HG03045 (cell line): Measurements from ENCODE around the gene DNMT3A.
"Not testable (repeated sequence)": the region's sequence is repeated elsewhere in the genome, so short reads cannot be mapped to it uniquely, and the experiment has no call there.

Source experiments
- ATAC-seq: cut with Tn5 transposase; IDR thresholded peaks from one replicate; pipeline ENCODE4 v1.9.1; 2021; ENCODE audit warnings: mild to moderate bottlenecking, moderate library complexity; ENCODE audit not compliant: unreplicated experiment

DNMT3A gene

DNA sequence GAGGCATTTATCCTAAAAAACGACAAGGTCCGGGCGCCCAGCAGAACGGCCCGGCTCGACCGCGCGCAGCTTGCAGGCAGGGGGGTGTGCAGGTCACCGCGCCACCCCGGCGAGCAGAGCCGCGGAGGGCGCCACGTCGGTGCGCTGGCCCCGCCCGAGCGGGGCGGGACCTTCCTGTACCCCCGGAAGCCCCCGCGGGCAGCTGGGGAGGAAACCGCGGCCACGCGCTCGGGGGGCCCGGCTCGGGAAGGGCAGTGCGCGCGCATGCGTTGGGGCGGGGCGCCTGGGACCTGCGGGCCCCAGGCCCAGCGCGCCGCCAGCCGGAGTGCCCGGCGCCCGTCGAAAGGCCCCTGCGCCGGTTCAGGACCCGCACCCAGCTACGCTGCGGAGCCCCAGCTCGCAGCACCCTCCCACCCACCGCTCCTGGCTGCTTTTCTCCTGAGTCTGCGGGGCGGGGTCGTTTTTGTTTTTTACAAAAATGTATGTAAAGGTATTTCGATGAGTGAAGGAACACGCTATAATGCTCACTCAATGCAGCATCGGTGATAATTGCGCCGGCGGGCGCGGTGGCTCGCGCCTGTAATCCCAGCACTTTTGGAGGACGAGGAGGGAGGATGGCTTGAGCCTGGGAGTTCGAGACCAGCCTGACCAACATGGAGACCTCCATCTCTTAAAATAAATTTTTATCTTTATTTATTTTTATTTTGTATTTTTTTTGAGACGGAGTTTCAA, 125.6 kb downstream of the DNMT3A start:
- peak; percentile 73 for ATAC-seq

DNA sequence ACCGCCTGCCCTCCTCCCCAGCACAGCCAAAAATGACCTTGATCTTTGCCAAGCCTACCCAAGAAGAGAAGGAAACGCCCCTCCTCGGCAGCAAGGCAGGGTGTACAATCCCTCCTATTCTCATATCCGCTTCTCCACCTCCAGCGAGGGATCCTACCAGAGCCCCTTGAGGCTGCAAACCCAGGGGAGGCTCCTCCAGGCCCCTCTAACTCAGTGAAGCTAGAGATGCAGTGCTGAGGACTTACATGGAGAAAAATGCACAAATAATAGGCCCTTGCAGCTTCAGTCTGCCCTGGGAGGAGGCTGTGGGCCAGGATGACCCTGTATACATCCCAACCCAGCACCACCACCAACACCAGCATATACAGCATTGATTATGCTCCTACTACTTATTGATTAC, 126.5 kb downstream of the DNMT3A start:
- no peak for ATAC-seq

DNA sequence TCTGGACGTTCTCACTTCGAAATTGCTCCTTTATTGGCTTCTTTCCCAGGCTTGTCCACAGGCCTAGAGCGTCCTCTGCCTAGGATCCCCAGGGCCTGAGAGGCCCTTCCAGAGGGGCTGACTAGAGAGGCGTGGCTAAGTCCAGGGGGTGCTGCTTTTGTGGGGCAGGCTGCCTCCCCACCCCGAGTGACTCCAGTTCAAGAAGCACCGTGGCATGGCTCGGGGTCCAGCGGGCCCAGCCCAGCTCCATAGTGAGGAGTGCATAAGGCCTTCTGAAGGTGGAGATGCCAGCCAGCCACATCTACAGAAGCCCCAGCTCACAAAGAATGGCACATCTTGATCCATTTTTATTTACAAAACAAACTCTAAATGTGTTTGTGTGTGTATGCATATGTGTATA, 128.5 kb downstream of the DNMT3A start:
- ATAC-seq, result no peak

DNA sequence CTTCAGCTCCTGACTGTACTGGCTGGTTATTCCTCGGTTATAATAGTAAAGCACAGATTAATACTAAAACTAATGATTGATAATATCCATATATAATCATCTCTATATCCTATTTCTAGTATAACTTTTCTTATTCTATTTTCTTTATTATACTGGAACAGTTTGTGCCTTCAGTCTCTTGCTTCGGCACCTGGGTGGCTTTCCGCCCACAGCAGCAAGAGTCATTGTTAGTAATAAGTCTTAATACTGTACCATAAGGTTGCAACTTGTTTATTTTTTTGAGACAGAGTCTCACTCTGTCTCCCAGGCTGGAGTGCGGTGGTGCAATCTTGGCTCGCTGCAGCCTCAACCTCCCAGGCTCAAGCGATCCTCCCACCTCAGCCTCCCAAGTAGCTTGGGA, 130.8 kb downstream of the DNMT3A start:
- ATAC-seq, result not testable (repeated sequence)

DNA sequence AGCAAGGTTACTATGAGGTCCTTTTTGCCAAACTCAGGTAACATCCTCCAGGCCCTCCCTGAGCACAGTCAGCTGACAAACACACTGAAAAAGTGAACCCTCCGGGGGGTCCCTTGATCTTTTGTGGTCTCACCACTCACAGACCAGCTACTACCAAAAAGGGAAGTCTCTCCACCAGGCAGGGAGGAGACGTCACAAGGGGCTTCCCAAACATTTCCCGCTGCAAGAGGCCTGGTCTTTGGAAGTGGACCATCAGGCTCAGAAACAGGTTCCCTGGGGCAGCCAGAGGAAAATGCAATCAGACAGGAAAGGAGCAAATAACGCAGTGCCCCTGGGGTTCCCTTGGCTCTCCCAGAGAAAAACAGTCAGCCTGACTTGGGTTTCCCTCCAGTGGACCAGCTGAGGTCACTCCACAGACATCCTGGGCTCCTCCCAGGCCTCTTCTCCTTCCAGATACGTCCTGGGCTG, 134.6 kb downstream of the DNMT3A start:
- ATAC-seq, result no peak

- no peak for ATAC-seq
These were observed 137.4 kb downstream of the DNMT3A start for GRCh38 chr2:25204190-25204838.

DNA sequence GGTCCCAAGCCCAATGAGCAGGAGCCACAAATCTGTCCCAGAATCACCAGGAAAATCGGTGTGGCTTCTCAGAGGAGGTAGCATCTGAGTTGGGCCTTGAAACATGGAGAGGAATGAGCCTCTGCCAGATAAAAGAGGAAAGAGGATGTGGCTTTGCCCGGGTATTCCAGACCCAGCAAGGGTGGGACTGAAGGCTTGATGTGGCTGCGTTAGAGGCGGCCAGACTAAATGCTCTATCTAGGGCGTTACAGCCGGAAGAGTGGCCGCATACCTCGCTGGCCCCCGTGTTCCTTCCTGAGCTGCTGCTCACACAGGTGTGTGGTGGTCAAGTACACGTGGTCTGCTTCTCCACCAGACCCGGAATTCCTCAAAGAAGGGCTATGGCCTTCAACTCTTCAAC, 139.4 kb downstream of the DNMT3A start:
- no peak for ATAC-seq

GRCh38 chr2:25201794-25202193, 139.9 kb downstream of the DNMT3A start:
- ATAC-seq, result no peak

GRCh38 chr2:25201265-25201664, 140.5 kb downstream of the DNMT3A start:
- no peak for ATAC-seq

GRCh38 chr2:25198576-25198975, 143.1 kb downstream of the DNMT3A start:
- ATAC-seq, result no peak

- no peak for ATAC-seq
These were observed 143.6 kb downstream of the DNMT3A start for GRCh38 chr2:25198209-25198525.

- no peak for ATAC-seq
These were observed 144.2 kb downstream of the DNMT3A start for GRCh38 chr2:25197336-25198208.

GRCh38 chr2:25194576-25195122, 147.1 kb downstream of the DNMT3A start:
- ATAC-seq, result no peak

- no peak for ATAC-seq
These were observed 151.2 kb downstream of the DNMT3A start for GRCh38 chr2:25190536-25190935.

- ATAC-seq, result no peak
These were observed 153.3 kb downstream of the DNMT3A start for GRCh38 chr2:25188405-25188804.

DNA sequence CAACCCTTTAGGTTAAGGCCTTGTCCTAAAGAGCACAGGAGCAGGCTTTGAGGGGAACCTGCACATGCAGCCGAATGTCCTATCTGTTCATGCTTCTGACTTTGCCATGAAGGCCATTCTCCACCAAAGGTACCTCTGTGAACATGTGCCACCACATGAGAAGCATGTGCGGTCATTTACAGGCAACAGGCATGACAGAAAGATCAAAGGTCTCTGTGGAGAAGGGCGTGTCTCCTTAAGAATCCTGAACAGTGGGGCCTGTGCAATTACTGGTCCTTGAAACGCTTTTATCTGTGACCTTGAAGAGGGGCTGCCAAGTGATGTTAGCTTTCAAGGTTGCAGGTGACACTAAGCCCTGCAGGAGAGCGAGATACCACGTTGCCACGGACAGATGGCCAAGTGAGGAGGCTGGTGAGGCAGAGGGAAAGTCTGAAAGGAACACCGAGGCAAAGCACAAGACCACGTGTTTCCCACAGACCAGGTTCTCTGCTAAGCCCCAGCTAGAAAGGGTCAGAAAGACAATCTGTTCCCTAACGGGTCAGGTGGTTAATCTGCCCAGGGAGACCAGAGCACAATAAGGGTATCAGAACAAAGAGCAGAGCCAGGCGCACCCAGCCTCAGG, 153.9 kb downstream of the DNMT3A start:
- no peak for ATAC-seq

- no peak for ATAC-seq
These were observed 157.5 kb downstream of the DNMT3A start for GRCh38 chr2:25184254-25184653.

DNA sequence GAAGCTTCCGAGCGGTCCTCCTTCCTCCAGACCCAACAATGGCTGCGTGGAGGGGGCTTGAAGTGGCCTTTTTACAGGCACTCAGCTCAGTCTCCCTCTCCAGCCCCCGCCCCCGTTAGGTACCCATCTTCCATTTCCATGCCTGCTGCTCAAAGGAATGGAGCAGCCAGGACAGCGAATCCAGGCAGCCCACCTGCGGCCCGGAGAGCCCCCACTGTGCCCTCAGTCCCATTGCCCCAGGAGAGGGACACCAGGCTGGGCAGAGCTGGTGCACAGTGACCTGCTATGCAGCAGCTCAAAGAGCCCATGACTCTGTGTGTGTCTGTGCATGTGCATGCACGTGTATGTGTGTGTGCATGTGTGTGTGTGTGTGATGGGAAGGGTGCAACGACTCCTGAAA, 162.7 kb downstream of the DNMT3A start:
- no peak for ATAC-seq
